CD14-positive monocyte (primary cell): ENCODE measurements around the gene DLGAP1. TPM values are rescaled to one million over a fixed set of nuclear protein-coding genes. Genes with fewer than 3 reads are reported as not detected.

Experiments used
- DNase-seq, 3 donors: peaks; one replicate each; pipeline ENCODE4 v3.0.0-alpha.2; 2011 to 2022
- H2AFZ ChIP-seq: 2 replicates; pipeline ENCODE4 v1.6.0; 2012; ENCODE audit warnings: mild to moderate bottlenecking, low read depth, low read length, inconsistent platforms; ENCODE audit not compliant: insufficient read depth, poor library complexity, severe bottlenecking
- H3K27ac ChIP-seq, 2 donors: 1 replicate in 1 of 2; 2 replicates in 1 of 2; pipeline ENCODE4 v1.5.1; 2012 to 2013; ENCODE audit warnings: low read length in 2 of 2, control low read depth in 1 of 2, inconsistent platforms in 1 of 2, low read depth in 1 of 2, mild to moderate bottlenecking in 1 of 2
- H3K27me3 ChIP-seq, 2 donors: one replicate each; pipeline versions ENCODE4 v1.6.0 to v1.6.1; 2011 to 2013; ENCODE audit warnings: low read length in 2 of 2; ENCODE audit not compliant: control insufficient read depth in 2 of 2, insufficient read depth in 2 of 2
- H3K36me3 ChIP-seq, 2 donors: replicated peaks in 1 of 2; 1 replicate in 1 of 2; 2 replicates in 1 of 2; pipeline versions ENCODE4 v1.5.1 to v1.6.1; 2012 to 2013; ENCODE audit warnings: low read length in 2 of 2, control low read depth in 1 of 2, inconsistent platforms in 1 of 2, mild to moderate bottlenecking in 1 of 2; ENCODE audit not compliant: insufficient read depth in 2 of 2, control insufficient read depth in 1 of 2
- H3K4me1 ChIP-seq, 2 donors: 1 replicate in 1 of 2; 2 replicates in 1 of 2; pipeline versions ENCODE4 v1.5.1 to v1.6.1; 2012 to 2013; ENCODE audit warnings: low read length in 2 of 2, control low read depth in 1 of 2, inconsistent platforms in 1 of 2, mild to moderate bottlenecking in 1 of 2, moderate library complexity in 1 of 2; ENCODE audit not compliant: insufficient read depth in 2 of 2, control insufficient read depth in 1 of 2
- H3K4me2 ChIP-seq: replicated peaks from 2 replicates; pipeline ENCODE3; 2012; ENCODE audit warnings: low read length, moderate library complexity, mild to moderate bottlenecking; ENCODE audit not compliant: poor library complexity, severe bottlenecking; ENCODE audit errors: extremely low read depth
- H3K4me3 ChIP-seq, 3 experiments: fragments of 200-600 bp in 1 of 3; sonication (generic) in 1 of 3; replicated peaks in 1 of 3; 1 replicate in 2 of 3; 2 replicates in 1 of 3; pipeline ENCODE4 v1.5.1; 2011 to 2013; ENCODE audit warnings: low read length in 3 of 3, mild to moderate bottlenecking in 3 of 3, control low read depth in 2 of 3, low read depth in 2 of 3, inconsistent platforms in 1 of 3, moderate library complexity in 1 of 3
- H3K79me2 ChIP-seq: 2 replicates; pipeline ENCODE4 v1.6.0; 2012; ENCODE audit warnings: mild to moderate bottlenecking, control low read depth, inconsistent platforms, low read length, moderate library complexity; ENCODE audit not compliant: insufficient read depth
- H3K9ac ChIP-seq: 2 replicates; pipeline ENCODE4 v1.6.0; 2017; ENCODE audit warnings: low read length, mild to moderate bottlenecking; ENCODE audit not compliant: insufficient read depth, poor library complexity, severe bottlenecking
- H3K9me3 ChIP-seq, 2 donors: replicated peaks in 1 of 2; 1 replicate in 1 of 2; 2 replicates in 1 of 2; pipeline versions ENCODE4 v1.5.1 to v1.6.1; 2012 to 2013; ENCODE audit warnings: low read length in 2 of 2, control low read depth in 1 of 2; ENCODE audit not compliant: control insufficient read depth in 1 of 2, insufficient read depth in 1 of 2
- H4K20me1 ChIP-seq: 2 replicates; pipeline ENCODE4 v1.6.0; 2012; ENCODE audit warnings: mild to moderate bottlenecking, low read length, control low read depth, moderate library complexity; ENCODE audit not compliant: insufficient read depth
- H3K27ac Mint-ChIP-seq, 7 donors: one replicate each; pipeline ENCODE4 v1.8.0; 2020; ENCODE audit warnings: mild to moderate bottlenecking in 7 of 7, mixed read lengths in 7 of 7, moderate library complexity in 6 of 7, inconsistent platforms in 2 of 7
- H3K27me3 Mint-ChIP-seq, 3 donors: one replicate each; pipeline ENCODE4 v1.8.0; 2021 to 2022; ENCODE audit warnings: low read depth in 3 of 3, mild to moderate bottlenecking in 3 of 3, mixed read lengths in 3 of 3, moderate library complexity in 3 of 3, inconsistent platforms in 1 of 3
- H3K36me3 Mint-ChIP-seq, 2 donors: one replicate each; pipeline ENCODE4 v1.8.0; 2020; ENCODE audit warnings: mixed read lengths in 2 of 2, inconsistent platforms in 1 of 2, mild to moderate bottlenecking in 1 of 2
- H3K4me1 Mint-ChIP-seq: one replicate; pipeline ENCODE4 v1.8.0; 2020; ENCODE audit warnings: mild to moderate bottlenecking, mixed read lengths
- H3K4me3 Mint-ChIP-seq, 2 donors: one replicate each; pipeline ENCODE4 v1.8.0; 2020; ENCODE audit warnings: mild to moderate bottlenecking in 2 of 2, mixed read lengths in 2 of 2, moderate library complexity in 1 of 2
- H3K9me3 Mint-ChIP-seq, 7 donors: one replicate each; pipeline ENCODE4 v1.8.0; 2020 to 2022; ENCODE audit warnings: mixed read lengths in 7 of 7, mild to moderate bottlenecking in 6 of 7, moderate library complexity in 6 of 7, inconsistent platforms in 2 of 7
- CTCF ChIP-seq: fragments of 200-600 bp; IDR thresholded peaks from one replicate; pipeline ENCODE4 v1.8.0; 2022; ENCODE audit warnings: antibody characterized with exemption, mild to moderate bottlenecking
- WGBS: methylation state at CpG from one replicate; pipeline ENCODE4 v1.1.5; 2013; ENCODE audit warnings: missing lambda C conversion rate; ENCODE audit not compliant: insufficient coverage; 5-methylcytosine and 5-hydroxymethylcytosine counted together
- intact Hi-C, 2 donors: fragments of 100-400 bp; cut with micrococcal nuclease; formaldehyde crosslinking; loops; one replicate each; pipeline versions ENCODE4 v1.15.0 to v1.15.1; 2023
- polyA plus RNA-seq, 3 donors: library from polyadenylated mRNA; depleted of rRNA in 1 of 3; unstranded in 2 of 3; stranded (reverse) in 1 of 3; fragments of 300-500 nt in 2 of 3; fragments of >200 nt in 1 of 3; fragmentation: Illumina TruSeq in 2 of 3; gene quantifications; 1 replicate in 2 of 3; 2 replicates in 1 of 3; pipeline ENCODE4 v1.2.3, GENCODE V29; 2012 to 2021

The DLGAP1 gene
- polyA plus RNA-seq, 3 donors, result 0.09 to 0.42 TPM; not detected in 1

GRCh38 chr18:4237664-4238041 is 217.5 kb downstream of the DLGAP1 start:
- no peaks in the 10 kb centered on the region for H3K4me1 ChIP-seq
- Mint-ChIP-seq H3K4me1 (no peaks in the 10 kb centered on the region), H3K9me3 (peaks cover 0 to 3% (median 2%) of the 10 kb centered on the region in 7 donors), H3K4me3 (no peak overlapping the region), H3K27ac (no peak overlapping the region), H3K36me3 (no peaks in the 10 kb centered on the region), H3K27me3 (no peaks in the 10 kb centered on the region)
- H3K4me2 ChIP-seq, result no peak overlapping the region
- H2AFZ ChIP-seq, result no peak overlapping the region
- H3K79me2 ChIP-seq, result no peaks in the 10 kb centered on the region
- no peak overlapping the region for H3K9ac ChIP-seq
- no peaks in the 10 kb centered on the region for H3K36me3 ChIP-seq
- H4K20me1 ChIP-seq, result no peaks in the 10 kb centered on the region
- DNase-seq, result no peak
- H3K4me3 ChIP-seq, result no peak overlapping the region
- no peaks in the 10 kb centered on the region for H3K9me3 ChIP-seq
- H3K27ac ChIP-seq, result no peak overlapping the region
- no CpG with 5 or more reads among the region's 2 CpGs for WGBS
- intact Hi-C loops, result no loop called here
- no peak for TF ChIP-seq CTCF
- no peaks in the 10 kb centered on the region for H3K27me3 ChIP-seq

- TF ChIP-seq CTCF, result no peak
- no peaks in the 10 kb centered on the region for H3K36me3 ChIP-seq
- WGBS, result 60% methylated on average over 1 of the region's 11 CpGs
- no peaks in the 10 kb centered on the region for H3K27me3 Mint-ChIP-seq
- no peak overlapping the region for H2AFZ ChIP-seq
- no peaks in the 10 kb centered on the region for H3K27me3 ChIP-seq
- H3K4me1 ChIP-seq, result no peaks in the 10 kb centered on the region
- no peaks in the 10 kb centered on the region for H3K36me3 Mint-ChIP-seq
- no peaks in the 10 kb centered on the region for H4K20me1 ChIP-seq
- no peak overlapping the region for H3K4me3 Mint-ChIP-seq
- H3K4me3 ChIP-seq, result no peak overlapping the region
- intact Hi-C loops, result no loop called here
- DNase-seq, result no peak
- H3K4me2 ChIP-seq, result no peak overlapping the region
- no peaks in the 10 kb centered on the region for H3K9me3 ChIP-seq
- H3K9ac ChIP-seq, result no peak overlapping the region
- H3K4me1 Mint-ChIP-seq, result no peaks in the 10 kb centered on the region
- no peak overlapping the region for H3K27ac ChIP-seq
- no peaks in the 10 kb centered on the region for H3K79me2 ChIP-seq
- peaks cover 0 to 3% (median 1%) of the 10 kb centered on the region in 7 donors for H3K9me3 Mint-ChIP-seq
- peak overlapping the region in 1 of 7 donors; percentile 28 for H3K27ac Mint-ChIP-seq
These were observed 218.0 kb downstream of the DLGAP1 start for GRCh38 chr18:4236940-4237663.
